K562 (cell line): Measurements from ENCODE around the gene ETV3. TPM values are rescaled to one million over a fixed set of nuclear protein-coding genes. Genes with fewer than 3 reads are reported as not detected.

Experiments used
- CTCF ChIP-seq, 3 experiments: IDR thresholded peaks in 2 of 3; conservative IDR thresholded peaks in 1 of 3; 2 replicates each; pipeline ENCODE4 v1.5.1; 2011 to 2012; ENCODE audit warnings: low read length in 3 of 3, mild to moderate bottlenecking in 3 of 3, control low read depth in 2 of 3, improper control_type of control experiment in 1 of 3, inconsistent platforms in 1 of 3, low read depth in 1 of 3, mixed read lengths in 1 of 3, moderate library complexity in 1 of 3; ENCODE audit not compliant: insufficient read depth in 2 of 3
- GABPB2 ChIP-seq: fragments of 250-450 bp; sonication (Bioruptor Pico); conservative IDR thresholded peaks from 2 replicates; pipeline ENCODE4 v1.5.1; 2021; ENCODE audit warnings: mild to moderate bottlenecking
- ID3 ChIP-seq, 2 experiments: fragments of 250-450 bp in 1 of 2; fragments of 450-650 bp in 1 of 2; sonication (Bioruptor Pico) in 1 of 2; IDR thresholded peaks; 2 replicates each; pipeline versions ENCODE4 v1.6.1 to v1.8.0; 2016 to 2021; ENCODE audit warnings: mild to moderate bottlenecking in 2 of 2, moderate library complexity in 2 of 2, missing compliant biosample characterization in 1 of 2, missing genetic modification characterization in 1 of 2
- MAFF ChIP-seq: IDR thresholded peaks from 2 replicates; pipeline ENCODE4 v1.6.1; 2012; ENCODE audit warnings: low read length, improper control_type of control experiment
- MECOM ChIP-seq: fragments of 250-450 bp; sonication (Bioruptor Pico); IDR thresholded peaks from 2 replicates; pipeline ENCODE4 v1.8.0; 2022; ENCODE audit warnings: inconsistent platforms
- NUFIP1 ChIP-seq: fragments of 450-650 bp; IDR thresholded peaks from 2 replicates; pipeline ENCODE4 v1.6.1; 2018; ENCODE audit not compliant: partially characterized antibody
- POLR2A ChIP-seq: fragments of 450-650 bp; conservative IDR thresholded peaks from 2 replicates; pipeline ENCODE4 v1.6.1; 2016
- SMARCA4 ChIP-seq: fragments of 450-650 bp; IDR thresholded peaks from 2 replicates; pipeline ENCODE4 v1.6.1; 2016
- TCFL5 ChIP-seq: fragments of 250-450 bp; sonication (Bioruptor Pico); conservative IDR thresholded peaks from 2 replicates; pipeline ENCODE4 v1.6.1; 2021; ENCODE audit warnings: mild to moderate bottlenecking, moderate library complexity, matching md5 sums
- TFAM ChIP-seq: fragments of 250-450 bp; sonication (Bioruptor Pico); conservative IDR thresholded peaks from 2 replicates; pipeline ENCODE4 v1.5.0; 2021; ENCODE audit warnings: mild to moderate bottlenecking, moderate library complexity
- ZBTB1 ChIP-seq: sonication (generic); formaldehyde crosslinking; IDR thresholded peaks from 2 replicates; pipeline ENCODE4 v1.8.1; 2023; ENCODE audit warnings: missing genetic modification reagents, low read depth, mild to moderate bottlenecking, borderline replicate concordance
- ZC3H11A ChIP-seq: IDR thresholded peaks from 2 replicates; pipeline ENCODE4 v1.6.1; 2012; ENCODE audit warnings: low read depth, low read length, improper control_type of control experiment
- ZNF197 ChIP-seq: fragments of 200-800 bp; sonication (Bioruptor generic); IDR thresholded peaks from 2 replicates; pipeline ENCODE4 v1.6.1; 2016; ENCODE audit warnings: low read depth, missing genetic modification characterization, missing compliant biosample characterization
- ZNF212 ChIP-seq: fragments of 450-650 bp; formaldehyde crosslinking; IDR thresholded peaks from 2 replicates; pipeline ENCODE4 v1.4.0; 2020; ENCODE audit warnings: mild to moderate bottlenecking
- ZNF316 ChIP-seq: fragments of 450-650 bp; IDR thresholded peaks from 2 replicates; pipeline ENCODE4 v1.6.1; 2016
- ZNF79 ChIP-seq: fragments of 250-450 bp; sonication (Bioruptor Pico); IDR thresholded peaks from 2 replicates; pipeline ENCODE4 v1.4.0; 2020; ENCODE audit warnings: low read depth, mild to moderate bottlenecking, moderate library complexity
- polyA plus RNA-seq, 8 experiments: library from polyadenylated mRNA; depleted of rRNA in 4 of 8; stranded (reverse) in 5 of 8; unstranded in 3 of 8; fragments of >200 nt; fragmentation: Nextera tagmentation in 2 of 8; fragmentation: Illumina TruSeq in 1 of 8; extraction: Ambion mirVana in 2 of 8; extraction: Trizol in 1 of 8; gene quantifications; 2 replicates each; pipeline versions ENCODE4 v1.2.1 to v1.2.3, GENCODE V29; 2011 to 2014; ENCODE audit warnings: inconsistent platforms in 1 of 8, missing spikeins in 1 of 8
- total RNA-seq, 7 experiments: library from RNA; depleted of rRNA in 6 of 7; stranded (reverse); fragments of >200 nt in 6 of 7; fragmentation: Illumina TruSeq in 2 of 7; extraction: Trizol in 2 of 7; gene quantifications; 2 replicates each; pipeline versions ENCODE4 v1.2.1 to v1.2.3, GENCODE V29; 2011 to 2021; ENCODE audit warnings: low replicate concordance in 1 of 7
- TF ChIP-seq, protein P1 (sequence below), 2 experiments: fragments of 450-650 bp in 1 of 2; sonication (generic) in 1 of 2; formaldehyde crosslinking in 1 of 2; IDR thresholded peaks in 1 of 2; conservative IDR thresholded peaks in 1 of 2; 2 replicates each; pipeline versions ENCODE4 v1.6.1 to v1.8.1; 2016 to 2023; ENCODE audit warnings: mild to moderate bottlenecking in 2 of 2, moderate library complexity in 2 of 2, inconsistent platforms in 1 of 2, missing genetic modification reagents in 1 of 2
- TF ChIP-seq, protein P2 (sequence below): sonication (generic); IDR thresholded peaks from 2 replicates; pipeline ENCODE4 v1.6.1; 2016
- TF ChIP-seq, protein P3 (sequence below): fragments of 250-450 bp; sonication (Bioruptor Pico); IDR thresholded peaks from 2 replicates; pipeline ENCODE4 v1.5.0; 2021; ENCODE audit warnings: mild to moderate bottlenecking, moderate library complexity

ETV3 gene
- total and polyA plus RNA-seq, 9 of the 15 experiments (the other 6 are each of a cell fraction or from before 2014, with no cell fraction given): 3.1 to 16.0 (median 9.0) TPM

DNA sequence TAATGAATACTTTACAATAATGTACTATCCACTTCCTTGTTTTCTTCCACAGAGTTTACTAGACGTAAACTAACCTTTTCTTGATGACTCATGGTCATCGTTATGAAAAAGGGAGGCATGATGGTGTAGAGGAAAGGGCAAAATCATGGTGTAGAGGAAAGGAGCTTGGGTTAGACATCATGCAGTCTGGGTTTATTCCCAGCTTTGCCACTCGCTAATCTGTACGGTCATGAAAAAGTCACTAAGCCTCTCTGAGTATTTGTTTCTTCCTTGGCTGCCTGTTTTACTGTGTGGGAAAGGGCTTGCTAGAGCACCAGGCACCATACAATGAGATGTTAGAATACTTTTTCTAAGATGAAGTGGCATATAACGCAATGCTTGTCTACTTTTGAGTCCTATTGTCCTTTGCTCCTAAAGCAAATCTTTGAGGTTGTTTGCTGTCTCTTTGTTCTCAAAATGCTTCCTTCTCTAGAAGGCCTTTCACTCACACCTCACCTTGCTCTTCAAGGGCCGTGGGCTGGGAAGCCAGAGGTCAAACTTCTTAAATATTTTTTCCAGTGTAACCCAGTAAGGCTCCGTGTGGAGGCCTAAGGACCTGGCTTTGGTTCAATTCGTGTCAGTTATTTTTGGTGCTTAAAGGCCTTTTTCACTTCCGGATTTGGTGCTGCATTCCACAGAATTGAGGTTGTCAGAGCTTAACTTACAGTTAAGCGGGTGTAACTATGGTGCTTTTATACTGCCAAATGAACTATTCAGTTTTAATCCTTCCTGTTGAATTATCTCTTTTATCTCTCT lies 9.9 kb upstream of the ETV3 start (continued):
- peak; percentile 38; the same call in 1 of the 2 replicates for TF ChIP-seq SMARCA4
- TF ChIP-seq ZBTB1 (CRISPR knock-in tag): no peak
- TF ChIP-seq TCFL5 (CRISPR knock-in tag): no peak
- no peak for TF ChIP-seq ZNF79 (CRISPR knock-in tag)
- TF ChIP-seq, protein P1, sequence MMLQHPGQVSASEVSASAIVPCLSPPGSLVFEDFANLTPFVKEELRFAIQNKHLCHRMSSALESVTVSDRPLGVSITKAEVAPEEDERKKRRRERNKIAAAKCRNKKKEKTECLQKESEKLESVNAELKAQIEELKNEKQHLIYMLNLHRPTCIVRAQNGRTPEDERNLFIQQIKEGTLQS (IDR thresholded peaks at IDR 0.05): peak; percentile 86
- TF ChIP-seq, protein P1 (CRISPR knock-in tag; conservative IDR thresholded peaks at IDR 0.05): no peak
- TF ChIP-seq ZNF316: peak; percentile 86
- no peak for TF ChIP-seq ZNF212
- TF ChIP-seq MECOM (CRISPR knock-in tag): no peak
- no peak for TF ChIP-seq ZC3H11A
- TF ChIP-seq GABPB2 (CRISPR knock-in tag): no peak
- no peak for TF ChIP-seq CTCF (IDR thresholded peaks at IDR 0.05 in 2 of 3, conservative IDR thresholded peaks at IDR 0.05 in 1 of 3; ENCODE audit: insufficient read depth in 2 of 3, low read depth in 1 of 3, low read length in 3 of 3)
- no peak for TF ChIP-seq POLR2A
- TF ChIP-seq, protein P2, sequence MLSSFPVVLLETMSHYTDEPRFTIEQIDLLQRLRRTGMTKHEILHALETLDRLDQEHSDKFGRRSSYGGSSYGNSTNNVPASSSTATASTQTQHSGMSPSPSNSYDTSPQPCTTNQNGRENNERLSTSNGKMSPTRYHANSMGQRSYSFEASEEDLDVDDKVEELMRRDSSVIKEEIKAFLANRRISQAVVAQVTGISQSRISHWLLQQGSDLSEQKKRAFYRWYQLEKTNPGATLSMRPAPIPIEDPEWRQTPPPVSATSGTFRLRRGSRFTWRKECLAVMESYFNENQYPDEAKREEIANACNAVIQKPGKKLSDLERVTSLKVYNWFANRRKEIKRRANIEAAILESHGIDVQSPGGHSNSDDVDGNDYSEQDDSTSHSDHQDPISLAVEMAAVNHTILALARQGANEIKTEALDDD: peak; percentile 78
- 0 out of 2 replicates have a peak, but pooled peaks have one; percentile 9 for TF ChIP-seq ZNF197 (CRISPR knock-in tag)
- no peak for TF ChIP-seq TFAM (CRISPR knock-in tag)
- peak; percentile 63; the same call in 1 of the 2 replicates for TF ChIP-seq MAFF
- TF ChIP-seq, protein P3, sequence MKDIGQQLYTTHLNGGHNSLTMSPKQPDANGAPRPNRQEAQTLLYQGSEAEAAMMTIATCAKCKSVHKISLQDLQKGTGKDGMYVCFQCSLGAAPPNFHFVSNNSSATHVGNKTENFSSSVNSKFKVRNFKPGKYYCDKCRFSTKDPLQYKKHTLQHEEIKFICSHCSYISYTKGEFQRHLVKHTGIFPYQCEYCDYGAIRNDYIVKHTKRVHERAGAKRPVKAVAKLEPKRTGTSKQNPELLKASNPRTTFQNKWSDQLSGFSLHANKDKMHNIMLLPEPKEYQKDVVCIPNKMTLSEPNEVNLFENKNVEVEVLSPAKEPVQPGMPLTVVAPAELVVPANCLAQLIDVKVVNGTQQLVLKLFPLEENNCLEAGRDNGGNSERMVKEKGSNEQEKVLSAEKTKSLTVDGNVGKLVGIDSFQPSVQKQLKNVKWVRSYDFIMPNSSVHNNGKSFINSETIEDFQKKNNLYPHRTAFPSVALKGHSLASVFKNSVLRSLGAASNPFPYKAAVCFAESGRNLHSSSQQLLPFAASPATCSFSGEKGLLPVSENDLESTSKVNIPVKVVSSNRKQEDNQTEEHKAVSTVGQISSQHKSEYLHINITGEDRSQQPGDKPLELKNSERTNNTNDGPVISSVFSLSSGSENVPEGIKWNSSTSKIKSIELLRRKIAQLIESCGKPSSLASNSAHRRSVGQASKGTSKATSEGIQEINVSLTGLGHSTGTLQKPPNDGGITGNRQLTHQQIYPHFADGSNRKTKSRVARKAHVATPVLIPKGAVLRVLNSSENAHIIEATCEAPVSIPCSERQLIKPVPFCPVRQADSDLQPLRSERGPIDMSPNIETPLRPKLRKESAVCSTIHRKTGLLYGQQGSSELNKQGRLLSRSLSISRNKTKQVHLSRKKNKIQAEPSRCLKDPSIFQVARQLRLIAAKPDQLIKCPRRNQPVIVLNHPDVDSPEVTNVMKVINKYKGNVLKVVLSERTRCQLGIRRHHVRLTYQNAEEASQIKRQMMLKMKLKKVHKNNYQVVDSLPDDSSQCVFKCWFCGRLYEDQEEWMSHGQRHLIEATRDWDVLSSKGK: no peak
- TF ChIP-seq NUFIP1: no peak
- no peak for TF ChIP-seq ID3 (CRISPR knock-in tag; IDR thresholded peaks at IDR 0.05)
- TF ChIP-seq ID3 (tag; IDR thresholded peaks at IDR 0.05): 0 out of 2 replicates have a peak, but pooled peaks have one; percentile 61
